Myocyte (in vitro differentiated cells): Measurements from ENCODE around the gene TRAF3IP1. TPM values are rescaled to one million over a fixed set of nuclear protein-coding genes. Genes with fewer than 3 reads are reported as not detected.
"Not testable (repeated sequence)": the region's sequence is repeated elsewhere in the genome, so short reads cannot be mapped to it uniquely, and the experiment has no call there.

Experiments used
- DNase-seq: peaks from one replicate; pipeline ENCODE4 v3.0.0-alpha.2; 2012; ENCODE audit warnings: low read depth
- total RNA-seq: library from RNA; depleted of rRNA; stranded (reverse); fragments of >200 nt; gene quantifications from 2 replicates; pipeline ENCODE4 v1.2.3, GENCODE V29; 2014

The TRAF3IP1 gene
- total RNA-seq, 1 donor from 2014 or later: 8.2 TPM

GRCh38 chr2:238379096-238379810, 58.9 kb downstream of the TRAF3IP1 start:
- DNase-seq: peak; percentile 92

GRCh38 chr2:238380336-238380735, 60.0 kb downstream of the TRAF3IP1 start:
- no peak for DNase-seq

- peak; percentile 67 for DNase-seq
Measured at GRCh38 chr2:238380785-238381184, 60.5 kb downstream of the TRAF3IP1 start.

- no peak for DNase-seq
Measured at GRCh38 chr2:238381341-238382115, 61.2 kb downstream of the TRAF3IP1 start.

- DNase-seq: no peak
Measured at GRCh38 chr2:238382381-238382781, 62.1 kb downstream of the TRAF3IP1 start.

GRCh38 chr2:238383135-238383534, 62.8 kb downstream of the TRAF3IP1 start:
- no peak for DNase-seq

GRCh38 chr2:238383743-238384380, 63.5 kb downstream of the TRAF3IP1 start:
- DNase-seq: no peak

- DNase-seq: no peak
Measured at GRCh38 chr2:238387332-238387731, 67.0 kb downstream of the TRAF3IP1 start.

GRCh38 chr2:238388794-238389193, 68.5 kb downstream of the TRAF3IP1 start:
- DNase-seq: no peak

- DNase-seq: peak; percentile 74
Measured at GRCh38 chr2:238389988-238390589, 69.8 kb downstream of the TRAF3IP1 start.

- DNase-seq: no peak
Measured at GRCh38 chr2:238391042-238391689, 70.8 kb downstream of the TRAF3IP1 start.

GRCh38 chr2:238396663-238397062, 76.3 kb downstream of the TRAF3IP1 start:
- no peak for DNase-seq

- DNase-seq: no peak
Measured at GRCh38 chr2:238397356-238397755, 77.0 kb downstream of the TRAF3IP1 start.

GRCh38 chr2:238398577-238398976, 78.3 kb downstream of the TRAF3IP1 start:
- no peak for DNase-seq

- no peak for DNase-seq
Measured at GRCh38 chr2:238399094-238399493, 78.8 kb downstream of the TRAF3IP1 start.

GRCh38 chr2:238401551-238401950, 81.2 kb downstream of the TRAF3IP1 start:
- DNase-seq: no peak

- no peak for DNase-seq
Measured at GRCh38 chr2:238403632-238404405, 83.5 kb downstream of the TRAF3IP1 start.

- DNase-seq: no peak
Measured at GRCh38 chr2:238404406-238405216, 84.3 kb downstream of the TRAF3IP1 start.

- DNase-seq: not testable (repeated sequence)
Measured at GRCh38 chr2:238405217-238405555, 84.9 kb downstream of the TRAF3IP1 start.
